T-cell (primary cell): ENCODE results near the gene OR6C2. TPM values are rescaled to one million over a fixed set of nuclear protein-coding genes. Genes with fewer than 3 reads are reported as not detected.
"Not testable (repeated sequence)": the region's sequence is repeated elsewhere in the genome, so short reads cannot be mapped to it uniquely, and the experiment has no call there.

Source experiments
- ATAC-seq, 4 experiments: fragments of 200-7000 bp in 3 of 4; fragments of 150-1000 bp in 1 of 4; cut with Tn5 transposase; replicated peaks in 1 of 4; 1 replicate in 3 of 4; 2 replicates in 1 of 4; pipeline ENCODE4 v1.10.0; 2021; ENCODE audit warnings: moderate library complexity in 3 of 4, mild to moderate bottlenecking in 2 of 4, moderate number of reproducible peaks in 1 of 4
- CTCF ChIA-PET, 2 donors: fragments of 300-600 bp; sonication (Branson Sonifier 250); formaldehyde crosslinking; loops; one replicate each; lab custom pipeline; 2022; ENCODE audit warnings: antibody characterized with exemption in 2 of 2; lab: Charles Lee
- POLR2A ChIA-PET, 2 donors: fragments of 300-600 bp; sonication (Branson Sonifier 250); formaldehyde crosslinking; loops; one replicate each; lab custom pipeline; 2022; ENCODE audit warnings: antibody characterized with exemption in 2 of 2; lab: Charles Lee
- DNase-seq, 35 experiments: peaks; one replicate each; pipeline versions ENCODE4 v3.0.0 to v3.0.0-alpha.2; 2013 to 2023
- H3K27ac ChIP-seq: one replicate; pipeline ENCODE4 v1.5.1; 2013; ENCODE audit warnings: low read length
- H3K27me3 ChIP-seq, 2 experiments: replicated peaks in 1 of 2; 1 replicate in 1 of 2; 2 replicates in 1 of 2; pipeline versions ENCODE4 v1.6.1 to v1.7.0; 2013; ENCODE audit warnings: low read length in 1 of 2, mixed read lengths in 1 of 2; ENCODE audit not compliant: control insufficient read depth in 2 of 2, insufficient read depth in 2 of 2; ENCODE audit errors: extremely low read depth in 1 of 2
- H3K36me3 ChIP-seq, 2 donors: 1 replicate in 1 of 2; 2 replicates in 1 of 2; pipeline versions ENCODE4 v1.6.1 to v1.7.0; 2013; ENCODE audit warnings: low read length in 1 of 2; ENCODE audit not compliant: control insufficient read depth in 2 of 2, insufficient read depth in 1 of 2; ENCODE audit errors: extremely low read depth in 1 of 2
- H3K4me1 ChIP-seq, 2 experiments: 1 replicate in 1 of 2; 2 replicates in 1 of 2; pipeline versions ENCODE4 v1.6.1 to v1.7.0; 2013; ENCODE audit warnings: low read length in 2 of 2, mixed read lengths in 1 of 2; ENCODE audit not compliant: insufficient read depth in 2 of 2, control insufficient read depth in 1 of 2; ENCODE audit errors: extremely low read depth in 1 of 2
- H3K4me3 ChIP-seq, 2 donors: 1 replicate in 1 of 2; 2 replicates in 1 of 2; pipeline versions ENCODE4 v1.5.1 to v1.7.0; 2013; ENCODE audit warnings: mild to moderate bottlenecking in 2 of 2, low read length in 1 of 2, moderate library complexity in 1 of 2; ENCODE audit not compliant: control insufficient read depth in 1 of 2; ENCODE audit errors: extremely low read depth in 1 of 2
- H3K9me3 ChIP-seq: 2 replicates; pipeline ENCODE4 v1.7.0; 2013
- H3K27ac Mint-ChIP-seq, 2 donors: one replicate each; pipeline ENCODE4 v1.8.0; 2020 to 2021; ENCODE audit warnings: mild to moderate bottlenecking in 2 of 2, mixed read lengths in 2 of 2
- H3K27me3 Mint-ChIP-seq, 2 donors: one replicate each; pipeline ENCODE4 v1.8.0; 2021 to 2022; ENCODE audit warnings: mixed read lengths in 2 of 2
- H3K36me3 Mint-ChIP-seq: one replicate; pipeline ENCODE4 v1.8.0; 2021; ENCODE audit warnings: mixed read lengths
- H3K4me1 Mint-ChIP-seq, 3 donors: one replicate each; pipeline ENCODE4 v1.8.0; 2020 to 2022; ENCODE audit warnings: mixed read lengths in 3 of 3, mild to moderate bottlenecking in 1 of 3
- H3K4me3 Mint-ChIP-seq, 3 donors: one replicate each; pipeline ENCODE4 v1.8.0; 2020 to 2022; ENCODE audit warnings: mild to moderate bottlenecking in 3 of 3, mixed read lengths in 3 of 3, moderate library complexity in 3 of 3
- H3K9me3 Mint-ChIP-seq, 3 donors: one replicate each; pipeline ENCODE4 v1.8.0; 2020 to 2022; ENCODE audit warnings: mixed read lengths in 3 of 3
- WGBS: methylation state at CpG from one replicate; pipeline ENCODE4 v1.1.5; 2013; ENCODE audit warnings: missing lambda C conversion rate; ENCODE audit not compliant: insufficient coverage; 5-methylcytosine and 5-hydroxymethylcytosine counted together
- total RNA-seq, 35 experiments: library from RNA in 6 of 35; stranded (reverse) in 6 of 35; fragments of 120-200 nt in 1 of 35; gene quantifications; one replicate each; pipeline versions ENCODE4 v1.2.1 to v1.2.4 and lab custom pipeline; 2013 to 2026

OR6C2 gene
- total RNA-seq, 5 donors from 2014 or later (not counting 1 experiment from before 2014, with no cell fraction given) = not detected

DNA sequence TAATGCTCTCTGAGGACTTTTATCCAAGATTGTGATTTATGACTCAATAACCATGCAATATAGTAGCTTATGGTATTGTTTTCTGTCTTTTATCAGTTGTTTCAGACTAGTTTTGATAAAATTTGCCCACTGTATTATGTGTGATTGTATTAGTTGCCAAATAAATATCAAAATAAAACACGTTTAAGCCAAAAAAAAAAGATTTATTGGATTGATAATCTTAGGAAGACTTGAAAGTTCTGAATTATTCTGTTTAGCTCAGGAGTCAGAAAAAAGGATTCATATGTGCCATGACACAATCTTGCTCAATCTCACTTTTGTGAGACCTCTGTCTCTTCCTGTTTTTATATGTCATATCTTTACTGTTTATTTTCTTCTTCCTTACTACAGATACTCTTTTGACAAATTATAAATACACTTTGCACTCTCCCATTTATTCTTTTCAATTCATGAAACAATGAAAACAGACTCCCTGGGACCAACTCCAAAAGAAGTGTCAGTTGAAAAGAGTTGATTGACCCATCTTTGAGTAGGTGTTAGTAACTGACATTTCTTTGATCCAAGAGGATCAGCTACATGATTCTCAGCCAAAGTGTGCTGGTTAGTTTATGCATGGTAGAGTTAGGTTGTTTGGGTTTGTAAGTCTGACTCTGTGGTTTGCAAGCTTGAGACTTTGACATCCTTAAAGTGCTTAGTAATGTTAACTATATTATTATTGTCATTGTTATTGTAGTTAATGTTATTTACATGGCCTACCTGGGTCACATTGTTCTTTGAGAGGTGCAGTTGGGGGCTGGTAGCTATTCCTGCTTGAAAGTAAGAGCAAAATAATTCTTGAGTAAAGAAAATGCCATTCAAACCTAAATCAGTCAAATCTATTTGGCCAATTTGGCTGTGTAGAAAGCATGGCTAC, 15.3 kb upstream of the OR6C2 start:
- ChIA-PET POLR2A (no interaction called here), CTCF (no interaction called here)
- Mint-ChIP-seq H3K4me3 (no peak overlapping the region), H3K27me3 (peaks cover 18 to 25% of the 10 kb centered on the region in 2 donors), H3K36me3 (no peaks in the 10 kb centered on the region), H3K27ac (no peak overlapping the region), H3K9me3 (no peaks in the 10 kb centered on the region), H3K4me1 (no peaks in the 10 kb centered on the region)
- DNase-seq (no peak), ATAC-seq (no peak)
- H3K4me3 ChIP-seq = no peak overlapping the region
- H3K27ac ChIP-seq = no peak overlapping the region
- H3K36me3 ChIP-seq = no peaks in the 10 kb centered on the region
- H3K9me3 ChIP-seq = no peaks in the 10 kb centered on the region
- H3K27me3 ChIP-seq = no peaks in the 10 kb centered on the region
- WGBS = no CpG with 5 or more reads among the region's 1 CpG
- no peaks in the 10 kb centered on the region for H3K4me1 ChIP-seq

DNA sequence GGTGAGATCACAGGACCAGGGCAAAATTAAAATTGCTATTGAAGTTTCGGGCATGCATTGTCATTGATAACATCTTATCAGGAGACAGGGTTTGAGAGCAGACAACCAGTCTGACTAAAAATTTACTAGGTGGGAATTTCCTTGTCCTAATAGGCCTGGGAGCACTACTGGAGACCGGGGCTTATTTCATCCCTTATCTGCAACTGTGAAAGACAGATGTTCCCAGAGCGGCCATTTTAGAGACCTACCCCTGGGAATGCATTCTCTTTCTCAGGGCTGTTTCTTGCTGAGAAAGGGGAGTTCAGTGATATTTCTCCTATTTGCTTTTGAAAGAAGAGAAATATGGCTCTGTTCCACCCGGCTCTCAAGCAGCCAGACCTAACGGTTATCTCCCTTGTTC, 2.6 kb upstream of the OR6C2 start:
- H3K4me1 Mint-ChIP-seq, POLR2A ChIA-PET, CTCF ChIA-PET, H3K27ac Mint-ChIP-seq, ATAC-seq, H3K4me3 ChIP-seq, H3K36me3 Mint-ChIP-seq, H3K4me1 ChIP-seq, H3K9me3 ChIP-seq, DNase-seq, H3K4me3 Mint-ChIP-seq, H3K27ac ChIP-seq, H3K36me3 ChIP-seq, H3K27me3 ChIP-seq: not testable (repeated sequence)
- H3K9me3 Mint-ChIP-seq = peaks cover 0 to 22% (median 19%) of the 10 kb centered on the region in 3 donors
- WGBS = 83% methylated on average over 1 of the region's 5 CpGs
- peaks cover 8 to 13% of the 10 kb centered on the region in 2 donors for H3K27me3 Mint-ChIP-seq

DNA sequence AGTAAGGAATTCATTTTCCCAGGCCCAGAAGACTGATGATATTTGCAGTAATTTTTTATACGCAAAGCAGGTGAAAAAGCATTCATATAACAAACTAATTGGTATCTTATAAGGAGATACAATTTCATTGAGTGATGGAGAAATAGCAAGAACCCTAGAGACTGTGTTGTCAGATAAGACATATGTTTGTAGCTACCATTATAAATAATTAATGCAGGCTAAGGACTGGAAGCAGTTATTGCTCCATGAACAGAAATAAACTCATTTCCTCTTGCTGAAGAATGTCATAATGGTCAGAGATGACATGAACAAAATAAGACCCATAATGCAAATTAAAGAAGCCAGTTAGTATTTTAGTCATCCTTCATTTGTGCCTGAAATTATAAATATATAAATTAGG, 1.5 kb downstream of the OR6C2 start:
- Histone ChIP-seq H3K4me1 (no peaks in the 10 kb centered on the region), H3K9me3 (no peaks in the 10 kb centered on the region), H3K36me3 (no peaks in the 10 kb centered on the region), H3K27ac (no peak overlapping the region), H3K27me3 (peaks cover 0 to 3% of the 10 kb centered on the region in 2 experiments), H3K4me3 (no peak overlapping the region)
- Mint-ChIP-seq H3K4me3 (no peak overlapping the region), H3K27me3 (peaks cover 13 to 17% of the 10 kb centered on the region in 2 donors), H3K4me1 (no peaks in the 10 kb centered on the region), H3K27ac (no peak overlapping the region), H3K36me3 (no peaks in the 10 kb centered on the region), H3K9me3 (peaks cover 0 to 15% (median 12%) of the 10 kb centered on the region in 3 donors)
- POLR2A ChIA-PET = no interaction called here
- WGBS = no CpG with 5 or more reads among the region's 1 CpG
- no peak for ATAC-seq
- no peak for DNase-seq
- CTCF ChIA-PET = no interaction called here

DNA sequence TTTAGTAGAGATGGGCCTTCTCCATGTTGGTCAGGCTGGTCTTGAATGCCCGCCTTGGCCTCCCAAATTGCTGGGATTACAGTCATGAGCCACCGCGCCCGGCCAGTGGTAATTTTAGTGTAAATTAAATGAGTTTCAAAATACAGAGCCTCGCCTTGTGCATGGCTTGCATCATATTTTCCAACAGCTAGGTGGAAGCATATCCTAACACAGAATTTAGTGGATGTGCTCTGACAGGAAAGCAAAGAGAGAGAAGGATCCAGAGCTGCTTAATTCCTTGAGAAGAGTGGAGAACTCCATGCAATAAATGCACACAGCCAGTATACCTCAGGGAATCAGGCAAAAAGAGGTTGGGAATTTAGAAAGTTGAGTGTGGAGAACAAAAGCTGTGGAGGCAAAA, 2.5 kb downstream of the OR6C2 start:
- WGBS = 85% methylated on average over 5 of the region's 5 CpGs
- H3K36me3 Mint-ChIP-seq = no peaks in the 10 kb centered on the region
- POLR2A ChIA-PET = no interaction called here

DNA sequence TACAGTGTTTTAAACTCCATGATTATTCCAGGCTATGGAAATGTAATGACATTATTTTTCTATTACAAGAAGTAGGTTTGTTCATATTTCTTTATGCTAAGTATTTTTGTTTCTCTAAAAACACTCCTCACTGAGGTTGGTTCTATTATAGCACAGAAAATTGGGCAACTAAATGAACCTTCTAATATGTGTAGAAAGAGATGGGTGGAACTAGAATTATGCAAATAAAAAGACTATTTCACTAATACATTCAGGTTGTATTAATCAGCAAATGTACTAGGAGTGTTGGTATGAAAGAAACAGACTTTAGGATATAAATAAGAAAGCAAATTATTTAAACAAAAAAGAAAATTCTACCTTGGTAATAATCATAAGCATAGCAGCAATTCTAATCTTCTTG, 4.9 kb downstream of the OR6C2 start:
- no peak overlapping the region for H3K27ac Mint-ChIP-seq
- DNase-seq = no peak
- peaks cover 18 to 22% of the 10 kb centered on the region in 2 donors for H3K27me3 Mint-ChIP-seq
- Histone ChIP-seq H3K4me3 (no peak overlapping the region), H3K27ac (no peak overlapping the region), H3K36me3 (no peaks in the 10 kb centered on the region), H3K9me3 (no peaks in the 10 kb centered on the region), H3K4me1 (no peaks in the 10 kb centered on the region), H3K27me3 (peaks cover 0 to 5% of the 10 kb centered on the region in 2 experiments)
- no peak for ATAC-seq
- H3K4me1 Mint-ChIP-seq = no peaks in the 10 kb centered on the region
- H3K9me3 Mint-ChIP-seq = no peaks in the 10 kb centered on the region
- ChIA-PET POLR2A (no interaction called here), CTCF (no interaction called here)
- no peaks in the 10 kb centered on the region for H3K36me3 Mint-ChIP-seq
- H3K4me3 Mint-ChIP-seq = no peak overlapping the region

More for the DNA sequence above, 2.5 kb downstream of the OR6C2 start:
- ATAC-seq = no peak
- H3K27ac ChIP-seq = no peak overlapping the region
- no peaks in the 10 kb centered on the region for H3K9me3 ChIP-seq
- H3K27me3 ChIP-seq = peaks cover 0 to 5% of the 10 kb centered on the region in 2 experiments
- no peaks in the 10 kb centered on the region for H3K4me1 ChIP-seq
- peaks cover 0 to 8% (median 6%) of the 10 kb centered on the region in 3 donors for H3K9me3 Mint-ChIP-seq
- H3K27ac Mint-ChIP-seq = no peak overlapping the region
- peaks cover 14 to 19% of the 10 kb centered on the region in 2 donors for H3K27me3 Mint-ChIP-seq
- CTCF ChIA-PET = no interaction called here
- no peak for DNase-seq
- H3K4me3 ChIP-seq = no peak overlapping the region
- no peaks in the 10 kb centered on the region for H3K36me3 ChIP-seq
- no peaks in the 10 kb centered on the region for H3K4me1 Mint-ChIP-seq
- H3K4me3 Mint-ChIP-seq = no peak overlapping the region

DNA sequence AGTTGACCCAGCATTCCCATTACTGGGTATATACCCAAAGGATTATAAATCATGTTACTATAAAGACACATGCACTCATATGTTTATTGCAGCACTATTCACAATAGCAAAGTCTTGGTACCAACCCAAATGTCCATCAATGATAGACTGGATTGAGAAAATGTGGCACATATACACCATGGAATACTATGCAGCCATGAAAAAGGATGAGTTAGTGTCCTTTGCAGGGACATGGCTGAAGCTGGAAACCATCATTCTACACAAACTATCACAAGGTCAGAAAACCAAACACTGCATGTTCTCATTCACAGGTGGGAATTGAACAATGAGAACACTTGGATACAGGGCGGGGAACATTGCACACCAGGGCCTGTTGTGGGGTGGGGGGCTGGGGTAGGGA, 21.1 kb downstream of the OR6C2 start:
- H3K36me3 ChIP-seq, H3K9me3 Mint-ChIP-seq, H3K27me3 ChIP-seq, H3K27ac Mint-ChIP-seq, ATAC-seq, POLR2A ChIA-PET, H3K36me3 Mint-ChIP-seq, CTCF ChIA-PET, H3K4me1 Mint-ChIP-seq, H3K4me3 ChIP-seq, H3K27ac ChIP-seq, H3K4me3 Mint-ChIP-seq, DNase-seq, H3K4me1 ChIP-seq, H3K9me3 ChIP-seq: not testable (repeated sequence)
- no CpG with 5 or more reads among the region's 1 CpG for WGBS
- H3K27me3 Mint-ChIP-seq = peaks cover 21 to 45% of the 10 kb centered on the region in 2 donors
